Measurements from ENCODE around the gene MIS12. TPM values are rescaled to one million over a fixed set of nuclear protein-coding genes. Genes with fewer than 3 reads are reported as not detected.

The MIS12 gene, protein sequence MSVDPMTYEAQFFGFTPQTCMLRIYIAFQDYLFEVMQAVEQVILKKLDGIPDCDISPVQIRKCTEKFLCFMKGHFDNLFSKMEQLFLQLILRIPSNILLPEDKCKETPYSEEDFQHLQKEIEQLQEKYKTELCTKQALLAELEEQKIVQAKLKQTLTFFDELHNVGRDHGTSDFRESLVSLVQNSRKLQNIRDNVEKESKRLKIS
- 10 to 100 TPM; 30.3 to 35.0 TPM for total RNA-seq

DNA sequence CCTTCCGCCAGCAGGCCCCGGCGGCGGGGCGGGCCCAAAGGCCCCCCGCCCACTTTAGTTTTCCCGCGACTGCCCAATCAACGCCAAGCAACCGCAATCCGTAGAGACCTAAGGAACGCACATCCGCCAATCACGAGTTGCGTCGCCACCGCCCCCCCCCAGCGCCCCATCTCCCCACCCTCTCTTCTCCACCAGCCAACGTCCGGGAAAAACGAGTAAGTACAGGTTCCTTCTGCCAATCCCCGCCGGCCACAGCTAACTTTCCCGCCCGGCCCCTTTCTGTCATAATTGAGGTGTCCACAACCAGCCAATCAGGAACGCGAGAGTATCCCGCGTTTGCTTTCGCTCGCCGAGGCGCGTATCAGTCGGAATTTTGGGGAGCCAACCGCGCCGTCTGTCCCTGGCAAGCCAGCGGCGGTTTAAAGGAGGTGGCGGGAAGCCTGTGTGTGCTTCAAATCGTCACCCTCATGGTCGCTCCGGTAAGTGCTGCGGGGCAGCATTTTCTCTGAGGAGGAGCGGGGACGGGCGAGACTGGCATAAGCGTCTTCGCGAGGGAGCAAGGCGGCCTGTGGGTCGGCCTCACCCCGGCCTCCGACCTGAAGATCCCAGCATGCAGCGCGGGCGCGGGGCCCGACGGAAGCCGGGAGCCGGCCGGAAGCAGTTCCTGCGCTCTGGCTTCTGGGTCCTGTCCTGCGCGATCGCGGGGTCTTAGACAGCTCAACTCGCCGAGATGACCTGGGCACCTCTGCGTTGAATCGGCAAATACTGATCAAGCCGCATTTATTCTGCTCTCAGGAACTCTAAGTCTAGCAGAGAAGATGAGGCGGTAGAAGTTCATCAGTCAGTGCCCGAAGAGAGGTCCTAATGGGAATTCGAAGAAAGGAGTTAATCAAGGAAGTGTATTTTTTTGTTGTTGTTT, at the start of gene MIS12:
Gene MIS12 (plus strand): TSS at position 361 of the 919 bp plus-strand sequence. CDS start 2,297 bp downstream, outside the sequence.
- Mint-ChIP-seq H3K27ac (peak within 1 kb of the TSS; percentile 99), H3K4me1 (ENCODE audit: low read depth) (peaks cover 56% of the 10 kb centered on the region), H3K9me3 (no peaks in the 10 kb centered on the region), H3K36me3 (ENCODE audit: low read depth) (peaks cover 63% of the 10 kb centered on the region), H3K4me3 (peak within 1 kb of the TSS; percentile 93), H3K27me3 (no peaks in the 10 kb centered on the region)
- POLR2A ChIA-PET, result interaction anchor here (0.7 to 6.9 kb wide), 15 partner anchors 10 to 244 kb away, joined by 3 to 55 read pairs (median 4); partner anchors contain the start of genes DHX33, NLRP1, NUP88 and RPAIN
- DNase-seq (peak; percentile 100), ATAC-seq (peak; percentile 92)
- TF ChIP-seq, protein P1, sequence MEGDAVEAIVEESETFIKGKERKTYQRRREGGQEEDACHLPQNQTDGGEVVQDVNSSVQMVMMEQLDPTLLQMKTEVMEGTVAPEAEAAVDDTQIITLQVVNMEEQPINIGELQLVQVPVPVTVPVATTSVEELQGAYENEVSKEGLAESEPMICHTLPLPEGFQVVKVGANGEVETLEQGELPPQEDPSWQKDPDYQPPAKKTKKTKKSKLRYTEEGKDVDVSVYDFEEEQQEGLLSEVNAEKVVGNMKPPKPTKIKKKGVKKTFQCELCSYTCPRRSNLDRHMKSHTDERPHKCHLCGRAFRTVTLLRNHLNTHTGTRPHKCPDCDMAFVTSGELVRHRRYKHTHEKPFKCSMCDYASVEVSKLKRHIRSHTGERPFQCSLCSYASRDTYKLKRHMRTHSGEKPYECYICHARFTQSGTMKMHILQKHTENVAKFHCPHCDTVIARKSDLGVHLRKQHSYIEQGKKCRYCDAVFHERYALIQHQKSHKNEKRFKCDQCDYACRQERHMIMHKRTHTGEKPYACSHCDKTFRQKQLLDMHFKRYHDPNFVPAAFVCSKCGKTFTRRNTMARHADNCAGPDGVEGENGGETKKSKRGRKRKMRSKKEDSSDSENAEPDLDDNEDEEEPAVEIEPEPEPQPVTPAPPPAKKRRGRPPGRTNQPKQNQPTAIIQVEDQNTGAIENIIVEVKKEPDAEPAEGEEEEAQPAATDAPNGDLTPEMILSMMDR (IDR thresholded peaks at IDR 0.05), result no peak
- CTCF ChIA-PET, result interaction anchor here (0.7 to 1.9 kb wide), 5 partner anchors 16 to 205 kb away, joined by 3 to 8 read pairs (median 3); partner anchors contain the start of genes C1QBP and RABEP1
- intact Hi-C loops (cut with micrococcal nuclease), result no loop called here

DNA sequence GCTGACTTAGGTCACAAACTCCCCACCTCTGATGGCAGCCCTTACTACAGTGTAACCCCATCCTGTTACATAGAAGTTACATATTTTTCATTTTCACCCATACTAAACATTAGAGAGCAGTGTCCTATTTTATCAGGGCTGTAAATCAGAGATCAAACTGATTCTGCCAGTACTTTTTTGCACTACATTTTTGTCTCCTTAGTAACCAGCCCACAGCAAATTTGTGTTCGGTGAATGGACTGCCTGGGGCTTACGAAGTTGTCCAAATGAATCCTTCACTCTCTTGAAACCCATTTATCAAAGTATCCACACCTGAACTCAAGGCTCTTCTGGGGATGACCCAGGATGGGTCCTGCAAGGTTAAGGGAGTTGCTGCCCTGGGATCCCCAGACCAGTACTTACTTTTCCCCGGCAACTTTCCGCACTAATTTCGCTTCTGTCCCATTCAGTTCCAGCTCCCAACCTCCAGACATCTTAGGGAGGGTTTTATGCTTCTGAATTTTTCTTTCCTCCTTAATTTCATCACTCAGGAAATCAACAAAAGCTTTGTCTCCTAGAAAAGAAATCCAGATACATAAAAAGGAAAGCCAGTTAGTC, 48.5 kb upstream of the MIS12 start:
- Mint-ChIP-seq H3K27ac (peak overlapping the region; percentile 84), H3K36me3 (ENCODE audit: low read depth) (peaks cover 53% of the 10 kb centered on the region), H3K9me3 (no peaks in the 10 kb centered on the region), H3K4me1 (ENCODE audit: low read depth) (peaks cover 34% of the 10 kb centered on the region), H3K27me3 (no peaks in the 10 kb centered on the region), H3K4me3 (peak overlapping the region; percentile 81)
- DNase-seq, result no peak
- TF ChIP-seq, protein P1 (IDR thresholded peaks at IDR 0.05), result no peak
- ChIA-PET CTCF (interaction anchor here (1.3 to 6.4 kb wide), 6 partner anchors 10 to 240 kb away, joined by 3 to 68 read pairs (median 20); partner anchors contain the start of genes DHX33, NUP88 and RPAIN), POLR2A (interaction anchor here (0.7 to 3.2 kb wide), 8 partner anchors 10 to 37 kb away, joined by 3 to 30 read pairs (median 4); partner anchors contain the start of genes NUP88 and RPAIN)
- intact Hi-C loops (cut with micrococcal nuclease), result no loop called here
- ATAC-seq, result no peak

DNA sequence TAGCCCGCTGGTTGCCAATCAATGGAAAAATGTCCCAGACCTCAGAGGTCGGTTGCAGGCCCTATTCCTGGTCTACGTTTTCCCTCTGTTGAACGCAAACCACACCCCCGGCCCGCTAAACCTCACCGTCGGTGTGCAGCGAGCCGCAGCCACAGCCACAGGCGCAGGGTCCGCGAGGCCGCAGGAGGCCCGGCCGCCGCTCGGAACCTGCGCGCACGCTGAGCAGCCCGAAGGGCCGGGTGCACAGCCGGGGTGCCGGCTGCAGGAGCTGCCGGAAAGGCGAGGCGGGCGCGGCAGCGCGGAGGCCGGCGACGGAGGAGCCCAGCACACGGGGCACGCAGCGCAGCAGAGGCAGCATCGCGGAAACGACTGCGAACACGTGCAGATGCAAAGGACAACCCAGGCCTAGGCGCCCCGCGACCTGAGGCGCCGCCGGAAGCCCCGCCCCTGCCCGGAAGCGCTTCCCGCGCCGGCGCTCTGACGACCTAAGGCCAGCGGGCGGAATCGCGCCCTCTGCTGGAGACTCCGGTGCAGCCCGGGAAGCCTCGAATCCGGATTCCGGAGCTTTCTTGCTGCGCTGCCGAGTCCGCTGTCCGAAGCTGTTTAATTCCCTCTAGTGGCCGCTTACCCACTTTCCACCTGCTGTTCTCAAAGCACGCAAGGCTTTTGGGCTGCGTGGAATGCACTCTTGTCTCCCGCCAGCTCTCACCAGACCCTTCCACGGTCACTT, 47.5 kb upstream of the MIS12 start, which contains the start of gene C1QBP:
Gene C1QBP (minus strand): TSS at position 440 of the 730 bp plus-strand sequence. CDS start 82 bp downstream, at position 358.
- peak within 1 kb of the TSS; percentile 84 for H3K27ac Mint-ChIP-seq
- H3K36me3 Mint-ChIP-seq (ENCODE audit: low read depth), result peaks cover 49% of the 10 kb centered on the region
- peak within 1 kb of the TSS; percentile 81 for H3K4me3 Mint-ChIP-seq
- intact Hi-C loops (cut with micrococcal nuclease), result no loop called here
- peak; percentile 97 for ATAC-seq
- H3K9me3 Mint-ChIP-seq, result no peaks in the 10 kb centered on the region
- ChIA-PET POLR2A (interaction anchor here (0.6 to 3.2 kb wide), 12 partner anchors 8 to 134 kb away, joined by 3 to 30 read pairs (median 4); partner anchors contain the start of genes NUP88 and RPAIN), CTCF (interaction anchor here (0.6 to 6.4 kb wide), 35 partner anchors 10 to 350 kb away, joined by 3 to 68 read pairs (median 5); partner anchors contain the start of genes DHX33, NLRP1, NUP88 and RPAIN)
- peaks cover 34% of the 10 kb centered on the region for H3K4me1 Mint-ChIP-seq (ENCODE audit: low read depth)
- TF ChIP-seq, protein P1 (IDR thresholded peaks at IDR 0.05), result peak; percentile 98
- H3K27me3 Mint-ChIP-seq, result no peaks in the 10 kb centered on the region
- peak; percentile 95 for DNase-seq

DNA sequence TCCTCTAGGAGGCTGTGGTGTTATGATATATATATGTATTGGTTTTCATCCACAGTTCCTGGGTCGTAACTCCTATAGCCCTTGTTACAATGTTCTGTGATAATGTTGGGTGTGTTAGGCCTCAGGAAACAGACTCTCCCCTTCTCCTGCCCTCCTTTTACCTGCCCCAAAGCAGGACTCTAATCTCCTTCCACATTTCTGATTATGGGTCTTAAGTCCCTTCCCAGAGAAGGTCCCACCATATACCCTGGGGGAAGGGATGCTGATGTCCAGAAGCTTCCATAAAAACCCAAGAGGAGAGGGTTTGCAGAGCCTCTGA, 47.0 kb upstream of the MIS12 start:
- no peaks in the 10 kb centered on the region for H3K27me3 Mint-ChIP-seq
- ATAC-seq, result no peak
- H3K4me3 Mint-ChIP-seq, result peak overlapping the region; percentile 81
- H3K36me3 Mint-ChIP-seq (ENCODE audit: low read depth), result peaks cover 49% of the 10 kb centered on the region
- no peak for DNase-seq
- H3K27ac Mint-ChIP-seq, result peak overlapping the region; percentile 81
- TF ChIP-seq, protein P1 (IDR thresholded peaks at IDR 0.05), result no peak
- CTCF ChIA-PET, result interaction anchor here (0.7 to 6.4 kb wide), 33 partner anchors 10 to 350 kb away, joined by 3 to 68 read pairs (median 6); partner anchors contain the start of genes DHX33, NLRP1, NUP88 and RPAIN
- no peaks in the 10 kb centered on the region for H3K9me3 Mint-ChIP-seq
- peaks cover 34% of the 10 kb centered on the region for H3K4me1 Mint-ChIP-seq (ENCODE audit: low read depth)
- POLR2A ChIA-PET, result interaction anchor here (0.9 to 3.2 kb wide), 12 partner anchors 9 to 67 kb away, joined by 3 to 30 read pairs (median 4); partner anchors contain the start of genes DHX33, NUP88 and RPAIN
- intact Hi-C loops (cut with micrococcal nuclease), result no loop called here
